HepG2 (cell line): ENCODE measurements around the gene UCKL1. TPM values are rescaled to one million over a fixed set of nuclear protein-coding genes. Genes with fewer than 3 reads are reported as not detected.

Source experiments
- EZH2 ChIP-seq: conservative IDR thresholded peaks from 2 replicates; pipeline ENCODE4 v1.6.1; 2012; ENCODE audit warnings: mild to moderate bottlenecking, low read depth, low read length, moderate library complexity
- GTF2F1 ChIP-seq: fragments of 150-350 bp; IDR thresholded peaks from 2 replicates; pipeline ENCODE4 v1.6.1; 2014; ENCODE audit warnings: low read length
- HCFC1 ChIP-seq: fragments of 150-350 bp; IDR thresholded peaks from 2 replicates; pipeline ENCODE4 v1.6.1; 2014; ENCODE audit warnings: low read depth, low read length
- MATR3 ChIP-seq: sonication (generic); formaldehyde crosslinking; IDR thresholded peaks from 2 replicates; pipeline ENCODE4 v1.4.0; 2020; ENCODE audit warnings: missing genetic modification reagents
- MXD4 ChIP-seq: IDR thresholded peaks from 2 replicates; pipeline ENCODE4 v1.6.1; 2016; ENCODE audit warnings: mild to moderate bottlenecking, missing biosample characterization, missing genetic modification reagents
- MYC ChIP-seq: sonication (generic); formaldehyde crosslinking; IDR thresholded peaks from 2 replicates; pipeline ENCODE4 v1.9.0; 2021; ENCODE audit warnings: missing genetic modification reagents, borderline replicate concordance
- SNRNP70 ChIP-seq: fragments of 200-400 bp; formaldehyde crosslinking; IDR thresholded peaks from 2 replicates; pipeline ENCODE4 v1.6.1; 2017; ENCODE audit warnings: mild to moderate bottlenecking, low read depth, low read length, moderate library complexity
- TEAD3 ChIP-seq: optimal IDR thresholded peaks from 2 replicates; pipeline ENCODE3; 2016; ENCODE audit warnings: borderline replicate concordance
- ZKSCAN8 ChIP-seq: IDR thresholded peaks from 2 replicates; pipeline ENCODE4 v1.6.1; 2016; ENCODE audit warnings: borderline replicate concordance, missing genetic modification reagents, missing compliant biosample characterization
- ZNF382 ChIP-seq: sonication (generic); formaldehyde crosslinking; IDR thresholded peaks from 2 replicates; pipeline ENCODE4 v1.5.0; 2020; ENCODE audit warnings: missing genetic modification reagents, mild to moderate bottlenecking, borderline replicate concordance
- ZXDC ChIP-seq: sonication (generic); formaldehyde crosslinking; IDR thresholded peaks from 2 replicates; pipeline ENCODE4 v1.5.0; 2020; ENCODE audit warnings: mild to moderate bottlenecking, missing genetic modification reagents
- polyA plus RNA-seq, 8 experiments: library from polyadenylated mRNA; depleted of rRNA in 3 of 8; stranded (reverse) in 7 of 8; unstranded in 1 of 8; fragments of >200 nt; fragmentation: Illumina TruSeq in 4 of 8; extraction: Trizol in 4 of 8; gene quantifications; 2 replicates each; pipeline versions ENCODE4 v1.2.1 to v1.2.3, GENCODE V29; 2011 to 2016; ENCODE audit warnings: low read depth in 4 of 8, missing spikeins in 1 of 8, mixed read lengths in 1 of 8; ENCODE audit not compliant: insufficient read depth in 1 of 8
- total RNA-seq, 5 experiments: library from RNA; depleted of rRNA; stranded (reverse); fragments of >200 nt; fragmentation: Illumina TruSeq; extraction: Trizol; gene quantifications; 2 replicates each; pipeline ENCODE4 v1.2.3, GENCODE V29; 2016; ENCODE audit warnings: low read depth in 1 of 5
- TF ChIP-seq, protein P1 (sequence below): sonication (generic); formaldehyde crosslinking; IDR thresholded peaks from 2 replicates; pipeline ENCODE4 v1.5.0; 2020; ENCODE audit warnings: mild to moderate bottlenecking, missing genetic modification reagents, borderline replicate concordance
- TF ChIP-seq, protein P2 (sequence below): sonication (generic); formaldehyde crosslinking; IDR thresholded peaks from 2 replicates; pipeline ENCODE4 v1.5.1; 2020; ENCODE audit warnings: mild to moderate bottlenecking, moderate library complexity, missing genetic modification reagents
- TF ChIP-seq, protein P3 (sequence below): sonication (generic); formaldehyde crosslinking; IDR thresholded peaks from 2 replicates; pipeline ENCODE4 v1.5.0; 2020; ENCODE audit warnings: mild to moderate bottlenecking, missing genetic modification reagents

The UCKL1 gene
- total and polyA plus RNA-seq, 2 of the 13 experiments (the other 11 are each of a cell fraction or from before 2014, with no cell fraction given): 50.2 to 126 TPM

- TF ChIP-seq, protein P1, sequence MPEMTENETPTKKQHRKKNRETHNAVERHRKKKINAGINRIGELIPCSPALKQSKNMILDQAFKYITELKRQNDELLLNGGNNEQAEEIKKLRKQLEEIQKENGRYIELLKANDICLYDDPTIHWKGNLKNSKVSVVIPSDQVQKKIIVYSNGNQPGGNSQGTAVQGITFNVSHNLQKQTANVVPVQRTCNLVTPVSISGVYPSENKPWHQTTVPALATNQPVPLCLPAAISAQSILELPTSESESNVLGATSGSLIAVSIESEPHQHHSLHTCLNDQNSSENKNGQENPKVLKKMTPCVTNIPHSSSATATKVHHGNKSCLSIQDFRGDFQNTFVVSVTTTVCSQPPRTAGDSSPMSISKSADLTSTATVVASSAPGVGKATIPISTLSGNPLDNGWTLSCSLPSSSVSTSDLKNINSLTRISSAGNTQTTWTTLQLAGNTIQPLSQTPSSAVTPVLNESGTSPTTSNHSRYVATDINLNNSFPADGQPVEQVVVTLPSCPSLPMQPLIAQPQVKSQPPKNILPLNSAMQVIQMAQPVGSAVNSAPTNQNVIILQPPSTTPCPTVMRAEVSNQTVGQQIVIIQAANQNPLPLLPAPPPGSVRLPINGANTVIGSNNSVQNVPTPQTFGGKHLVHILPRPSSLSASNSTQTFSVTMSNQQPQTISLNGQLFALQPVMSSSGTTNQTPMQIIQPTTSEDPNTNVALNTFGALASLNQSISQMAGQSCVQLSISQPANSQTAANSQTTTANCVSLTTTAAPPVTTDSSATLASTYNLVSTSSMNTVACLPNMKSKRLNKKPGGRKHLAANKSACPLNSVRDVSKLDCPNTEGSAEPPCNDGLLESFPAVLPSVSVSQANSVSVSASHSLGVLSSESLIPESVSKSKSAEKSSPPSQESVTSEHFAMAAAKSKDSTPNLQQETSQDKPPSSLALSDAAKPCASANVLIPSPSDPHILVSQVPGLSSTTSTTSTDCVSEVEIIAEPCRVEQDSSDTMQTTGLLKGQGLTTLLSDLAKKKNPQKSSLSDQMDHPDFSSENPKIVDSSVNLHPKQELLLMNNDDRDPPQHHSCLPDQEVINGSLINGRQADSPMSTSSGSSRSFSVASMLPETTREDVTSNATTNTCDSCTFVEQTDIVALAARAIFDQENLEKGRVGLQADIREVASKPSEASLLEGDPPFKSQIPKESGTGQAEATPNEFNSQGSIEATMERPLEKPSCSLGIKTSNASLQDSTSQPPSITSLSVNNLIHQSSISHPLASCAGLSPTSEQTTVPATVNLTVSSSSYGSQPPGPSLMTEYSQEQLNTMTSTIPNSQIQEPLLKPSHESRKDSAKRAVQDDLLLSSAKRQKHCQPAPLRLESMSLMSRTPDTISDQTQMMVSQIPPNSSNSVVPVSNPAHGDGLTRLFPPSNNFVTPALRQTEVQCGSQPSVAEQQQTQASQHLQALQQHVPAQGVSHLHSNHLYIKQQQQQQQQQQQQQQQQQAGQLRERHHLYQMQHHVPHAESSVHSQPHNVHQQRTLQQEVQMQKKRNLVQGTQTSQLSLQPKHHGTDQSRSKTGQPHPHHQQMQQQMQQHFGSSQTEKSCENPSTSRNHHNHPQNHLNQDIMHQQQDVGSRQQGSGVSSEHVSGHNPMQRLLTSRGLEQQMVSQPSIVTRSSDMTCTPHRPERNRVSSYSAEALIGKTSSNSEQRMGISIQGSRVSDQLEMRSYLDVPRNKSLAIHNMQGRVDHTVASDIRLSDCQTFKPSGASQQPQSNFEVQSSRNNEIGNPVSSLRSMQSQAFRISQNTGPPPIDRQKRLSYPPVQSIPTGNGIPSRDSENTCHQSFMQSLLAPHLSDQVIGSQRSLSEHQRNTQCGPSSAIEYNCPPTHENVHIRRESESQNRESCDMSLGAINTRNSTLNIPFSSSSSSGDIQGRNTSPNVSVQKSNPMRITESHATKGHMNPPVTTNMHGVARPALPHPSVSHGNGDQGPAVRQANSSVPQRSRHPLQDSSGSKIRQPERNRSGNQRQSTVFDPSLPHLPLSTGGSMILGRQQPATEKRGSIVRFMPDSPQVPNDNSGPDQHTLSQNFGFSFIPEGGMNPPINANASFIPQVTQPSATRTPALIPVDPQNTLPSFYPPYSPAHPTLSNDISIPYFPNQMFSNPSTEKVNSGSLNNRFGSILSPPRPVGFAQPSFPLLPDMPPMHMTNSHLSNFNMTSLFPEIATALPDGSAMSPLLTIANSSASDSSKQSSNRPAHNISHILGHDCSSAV (CRISPR knock-in tag): no peak
- no peak for TF ChIP-seq ZKSCAN8
- no peak for TF ChIP-seq MATR3 (CRISPR knock-in tag)
- no peak for TF ChIP-seq MXD4 (CRISPR knock-in tag)
- no peak for TF ChIP-seq MYC (CRISPR knock-in tag)
- TF ChIP-seq ZXDC: no peak
- TF ChIP-seq GTF2F1: no peak
- TF ChIP-seq HCFC1: no peak
- TF ChIP-seq, protein P2, sequence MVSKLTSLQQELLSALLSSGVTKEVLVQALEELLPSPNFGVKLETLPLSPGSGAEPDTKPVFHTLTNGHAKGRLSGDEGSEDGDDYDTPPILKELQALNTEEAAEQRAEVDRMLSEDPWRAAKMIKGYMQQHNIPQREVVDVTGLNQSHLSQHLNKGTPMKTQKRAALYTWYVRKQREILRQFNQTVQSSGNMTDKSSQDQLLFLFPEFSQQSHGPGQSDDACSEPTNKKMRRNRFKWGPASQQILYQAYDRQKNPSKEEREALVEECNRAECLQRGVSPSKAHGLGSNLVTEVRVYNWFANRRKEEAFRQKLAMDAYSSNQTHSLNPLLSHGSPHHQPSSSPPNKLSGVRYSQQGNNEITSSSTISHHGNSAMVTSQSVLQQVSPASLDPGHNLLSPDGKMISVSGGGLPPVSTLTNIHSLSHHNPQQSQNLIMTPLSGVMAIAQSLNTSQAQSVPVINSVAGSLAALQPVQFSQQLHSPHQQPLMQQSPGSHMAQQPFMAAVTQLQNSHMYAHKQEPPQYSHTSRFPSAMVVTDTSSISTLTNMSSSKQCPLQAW: no peak
- TF ChIP-seq SNRNP70: no peak
- TF ChIP-seq, protein P3, sequence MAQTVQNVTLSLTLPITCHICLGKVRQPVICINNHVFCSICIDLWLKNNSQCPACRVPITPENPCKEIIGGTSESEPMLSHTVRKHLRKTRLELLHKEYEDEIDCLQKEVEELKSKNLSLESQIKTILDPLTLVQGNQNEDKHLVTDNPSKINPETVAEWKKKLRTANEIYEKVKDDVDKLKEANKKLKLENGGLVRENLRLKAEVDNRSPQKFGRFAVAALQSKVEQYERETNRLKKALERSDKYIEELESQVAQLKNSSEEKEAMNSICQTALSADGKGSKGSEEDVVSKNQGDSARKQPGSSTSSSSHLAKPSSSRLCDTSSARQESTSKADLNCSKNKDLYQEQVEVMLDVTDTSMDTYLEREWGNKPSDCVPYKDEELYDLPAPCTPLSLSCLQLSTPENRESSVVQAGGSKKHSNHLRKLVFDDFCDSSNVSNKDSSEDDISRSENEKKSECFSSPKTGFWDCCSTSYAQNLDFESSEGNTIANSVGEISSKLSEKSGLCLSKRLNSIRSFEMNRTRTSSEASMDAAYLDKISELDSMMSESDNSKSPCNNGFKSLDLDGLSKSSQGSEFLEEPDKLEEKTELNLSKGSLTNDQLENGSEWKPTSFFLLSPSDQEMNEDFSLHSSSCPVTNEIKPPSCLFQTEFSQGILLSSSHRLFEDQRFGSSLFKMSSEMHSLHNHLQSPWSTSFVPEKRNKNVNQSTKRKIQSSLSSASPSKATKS (CRISPR knock-in tag): no peak
- TF ChIP-seq EZH2: no peak
- no peak for TF ChIP-seq ZNF382
- TF ChIP-seq TEAD3: no peak
Observed at GRCh38 chr20:63934271-63935068, 21.7 kb downstream of the UCKL1 start (continued).
